Rectal smooth muscle tissue (tissue), 1 donor: ENCODE measurements around the gene HOXD13.

Source experiments
- H3K27ac ChIP-seq: one replicate; pipeline ENCODE4 v1.7.0; 2013; ENCODE audit warnings: low read depth, low read length, inconsistent platforms
- H3K27me3 ChIP-seq: one replicate; pipeline ENCODE4 v1.7.0; 2013; ENCODE audit warnings: low read length; ENCODE audit not compliant: control insufficient read depth, insufficient read depth
- H3K36me3 ChIP-seq: one replicate; pipeline ENCODE4 v1.7.0; 2013; ENCODE audit warnings: low read length; ENCODE audit not compliant: control insufficient read depth, insufficient read depth
- H3K4me1 ChIP-seq: one replicate; pipeline ENCODE4 v1.7.0; 2013; ENCODE audit warnings: low read length; ENCODE audit not compliant: control insufficient read depth, insufficient read depth
- H3K4me3 ChIP-seq: one replicate; pipeline ENCODE4 v1.7.0; 2013; ENCODE audit warnings: low read length
- H3K9ac ChIP-seq: one replicate; pipeline ENCODE4 v1.7.0; 2013; ENCODE audit warnings: low read length

HOXD13 gene

GRCh38 chr2:176093145-176093897 lies 800 bp downstream of the HOXD13 start:
- peak overlapping the region; percentile 64 for H3K4me3 ChIP-seq

GRCh38 chr2:176093898-176094249 lies 1.4 kb downstream of the HOXD13 start:
- Histone ChIP-seq H3K9ac (no peak overlapping the region), H3K4me3 (peak overlapping the region; percentile 64), H3K27ac (no peak overlapping the region), H3K27me3 (peaks cover 56% of the 10 kb centered on the region), H3K4me1 (peaks cover 5% of the 10 kb centered on the region), H3K36me3 (no peaks in the 10 kb centered on the region)

More at GRCh38 chr2:176093145-176093897, 800 bp downstream of the HOXD13 start:
- no peak overlapping the region for H3K9ac ChIP-seq
- H3K27me3 ChIP-seq: peaks cover 52% of the 10 kb centered on the region
- peaks cover 5% of the 10 kb centered on the region for H3K4me1 ChIP-seq
- H3K27ac ChIP-seq: peak overlapping the region; percentile 30
- H3K36me3 ChIP-seq: no peaks in the 10 kb centered on the region

GRCh38 chr2:176094349-176094748 lies 1.8 kb downstream of the HOXD13 start:
- H3K36me3 ChIP-seq: no peaks in the 10 kb centered on the region
- peaks cover 59% of the 10 kb centered on the region for H3K27me3 ChIP-seq
- no peak overlapping the region for H3K4me3 ChIP-seq
- no peak overlapping the region for H3K9ac ChIP-seq
- H3K4me1 ChIP-seq: peaks cover 5% of the 10 kb centered on the region
- no peak overlapping the region for H3K27ac ChIP-seq

GRCh38 chr2:176095421-176095820 lies 2.9 kb downstream of the HOXD13 start:
- no peak overlapping the region for H3K4me3 ChIP-seq
- peaks cover 62% of the 10 kb centered on the region for H3K27me3 ChIP-seq
- no peak overlapping the region for H3K27ac ChIP-seq
- H3K4me1 ChIP-seq: peaks cover 5% of the 10 kb centered on the region
- no peaks in the 10 kb centered on the region for H3K36me3 ChIP-seq
- H3K9ac ChIP-seq: no peak overlapping the region

GRCh38 chr2:176096243-176096985 lies 3.9 kb downstream of the HOXD13 start:
- peak overlapping the region; percentile 59 for H3K4me3 ChIP-seq
- H3K9ac ChIP-seq: no peak overlapping the region
- no peak overlapping the region for H3K27ac ChIP-seq
- H3K27me3 ChIP-seq: peaks cover 67% of the 10 kb centered on the region
- H3K36me3 ChIP-seq: no peaks in the 10 kb centered on the region
- H3K4me1 ChIP-seq: peaks cover 5% of the 10 kb centered on the region

- Histone ChIP-seq H3K27ac (peak overlapping the region; percentile 2), H3K36me3 (no peaks in the 10 kb centered on the region), H3K27me3 (peaks cover 60% of the 10 kb centered on the region), H3K4me3 (peak overlapping the region; percentile 59), H3K9ac (no peak overlapping the region), H3K4me1 (peaks cover 5% of the 10 kb centered on the region)
Measured at GRCh38 chr2:176096986-176097819, 4.7 kb downstream of the HOXD13 start.

- Histone ChIP-seq H3K27me3 (peaks cover 62% of the 10 kb centered on the region), H3K4me1 (peaks cover 5% of the 10 kb centered on the region), H3K9ac (no peak overlapping the region), H3K36me3 (no peaks in the 10 kb centered on the region), H3K27ac (no peak overlapping the region), H3K4me3 (peak overlapping the region; percentile 54)
Measured at GRCh38 chr2:176097820-176098365, 5.4 kb downstream of the HOXD13 start.

GRCh38 chr2:176098366-176099158 lies 6.0 kb downstream of the HOXD13 start:
- Histone ChIP-seq H3K4me3 (no peak overlapping the region), H3K4me1 (peaks cover 2% of the 10 kb centered on the region), H3K9ac (no peak overlapping the region), H3K36me3 (no peaks in the 10 kb centered on the region), H3K27ac (no peak overlapping the region), H3K27me3 (peaks cover 56% of the 10 kb centered on the region)

GRCh38 chr2:176099159-176099727 lies 6.7 kb downstream of the HOXD13 start:
- H3K36me3 ChIP-seq: no peaks in the 10 kb centered on the region
- H3K9ac ChIP-seq: no peak overlapping the region
- H3K4me1 ChIP-seq: peaks cover 2% of the 10 kb centered on the region
- H3K27me3 ChIP-seq: peaks cover 56% of the 10 kb centered on the region
- no peak overlapping the region for H3K27ac ChIP-seq
- H3K4me3 ChIP-seq: no peak overlapping the region

GRCh38 chr2:176099728-176100546 lies 7.4 kb downstream of the HOXD13 start, which contains the start of gene HOXD12:
HOXD12 (plus strand) TSS chr2:176099795; CDS start chr2:176099802, 7 bp downstream.
- Histone ChIP-seq H3K27me3 (peaks cover 51% of the 10 kb centered on the region), H3K36me3 (no peaks in the 10 kb centered on the region), H3K9ac (no peak within 1 kb of the TSS), H3K4me1 (peaks cover 2% of the 10 kb centered on the region), H3K4me3 (no peak within 1 kb of the TSS), H3K27ac (no peak within 1 kb of the TSS)
